Right atrium auricular region (tissue), 2 donors: ENCODE results near the gene ZBTB18. TPM values are rescaled to one million over a fixed set of nuclear protein-coding genes. Genes with fewer than 3 reads are reported as not detected.
A peak's percentile ranks its signal among the peaks of the same experiment; 100 is the strongest.

Source experiments
- DNase-seq: peaks from one replicate; pipeline ENCODE4 v3.0.0-alpha.2; 2019; ENCODE audit warnings: low spot score
- H3K27ac ChIP-seq, 2 donors: fragments of 200-600 bp; sonication (generic); 1 replicate in 1 of 2; 2 replicates in 1 of 2; pipeline ENCODE4 v1.5.1; 2016 to 2019
- H3K27me3 ChIP-seq, 2 donors: fragments of 200-600 bp; sonication (generic); one replicate each; pipeline versions ENCODE4 v1.5.1 to v1.6.0; 2017 to 2019
- H3K36me3 ChIP-seq: fragments of 200-600 bp; sonication (generic); one replicate; pipeline ENCODE4 v1.5.1; 2016
- H3K4me1 ChIP-seq, 2 donors: fragments of 200-600 bp; sonication (generic); one replicate each; pipeline versions ENCODE4 v1.5.1 to v1.6.0; 2017 to 2019
- H3K4me3 ChIP-seq, 2 donors: fragments of 200-600 bp; sonication (generic); 1 replicate in 1 of 2; 2 replicates in 1 of 2; pipeline ENCODE4 v1.5.1; 2017 to 2019; ENCODE audit warnings: mild to moderate bottlenecking in 1 of 2, moderate library complexity in 1 of 2
- H3K9me3 ChIP-seq, 2 donors: fragments of 200-600 bp; sonication (generic); one replicate each; pipeline ENCODE4 v1.5.1; 2019
- total RNA-seq, 2 donors: library from RNA; depleted of rRNA; stranded (reverse); fragments of >200 nt; gene quantifications; one replicate each; pipeline ENCODE4 v1.1.0, GENCODE V29; 2016
- TF ChIP-seq, protein P1 (sequence below), 2 donors: fragments of 200-600 bp; sonication (generic); IDR thresholded peaks; one replicate each; pipeline ENCODE4 v1.5.1; 2019; ENCODE audit warnings: antibody characterized with exemption in 2 of 2

The ZBTB18 gene
- total RNA-seq, 2 donors from 2014 or later, result 14.9 to 19.7 TPM

DNA sequence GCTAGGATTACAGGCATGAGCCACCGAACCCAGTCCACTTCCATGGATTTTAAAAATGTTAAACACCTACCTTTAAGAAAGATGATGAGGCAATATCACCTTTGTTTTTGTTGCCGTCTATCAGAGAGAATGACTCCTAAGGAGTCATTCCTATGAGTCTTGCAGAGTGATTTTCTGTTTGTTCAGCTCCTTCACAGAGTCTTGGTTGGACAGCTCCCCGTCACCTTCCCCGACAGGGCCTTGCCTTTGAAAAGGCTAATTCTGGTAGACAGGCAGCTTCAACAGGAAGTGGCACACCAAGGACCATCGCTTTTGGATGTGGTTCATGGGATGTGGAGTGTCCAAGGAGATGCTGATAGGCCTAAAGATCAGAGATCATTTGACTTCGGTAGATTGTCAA, 17.5 kb downstream of the ZBTB18 start:
- Histone ChIP-seq H3K27me3 (no peaks in the 10 kb centered on the region), H3K9me3 (no peaks in the 10 kb centered on the region), H3K4me1 (no peaks in the 10 kb centered on the region), H3K27ac (no peak overlapping the region), H3K4me3 (no peak overlapping the region), H3K36me3 (no peaks in the 10 kb centered on the region)
- DNase-seq, result no peak
- TF ChIP-seq, protein P1, sequence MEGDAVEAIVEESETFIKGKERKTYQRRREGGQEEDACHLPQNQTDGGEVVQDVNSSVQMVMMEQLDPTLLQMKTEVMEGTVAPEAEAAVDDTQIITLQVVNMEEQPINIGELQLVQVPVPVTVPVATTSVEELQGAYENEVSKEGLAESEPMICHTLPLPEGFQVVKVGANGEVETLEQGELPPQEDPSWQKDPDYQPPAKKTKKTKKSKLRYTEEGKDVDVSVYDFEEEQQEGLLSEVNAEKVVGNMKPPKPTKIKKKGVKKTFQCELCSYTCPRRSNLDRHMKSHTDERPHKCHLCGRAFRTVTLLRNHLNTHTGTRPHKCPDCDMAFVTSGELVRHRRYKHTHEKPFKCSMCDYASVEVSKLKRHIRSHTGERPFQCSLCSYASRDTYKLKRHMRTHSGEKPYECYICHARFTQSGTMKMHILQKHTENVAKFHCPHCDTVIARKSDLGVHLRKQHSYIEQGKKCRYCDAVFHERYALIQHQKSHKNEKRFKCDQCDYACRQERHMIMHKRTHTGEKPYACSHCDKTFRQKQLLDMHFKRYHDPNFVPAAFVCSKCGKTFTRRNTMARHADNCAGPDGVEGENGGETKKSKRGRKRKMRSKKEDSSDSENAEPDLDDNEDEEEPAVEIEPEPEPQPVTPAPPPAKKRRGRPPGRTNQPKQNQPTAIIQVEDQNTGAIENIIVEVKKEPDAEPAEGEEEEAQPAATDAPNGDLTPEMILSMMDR (IDR thresholded peaks at IDR 0.05), result no peak

DNA sequence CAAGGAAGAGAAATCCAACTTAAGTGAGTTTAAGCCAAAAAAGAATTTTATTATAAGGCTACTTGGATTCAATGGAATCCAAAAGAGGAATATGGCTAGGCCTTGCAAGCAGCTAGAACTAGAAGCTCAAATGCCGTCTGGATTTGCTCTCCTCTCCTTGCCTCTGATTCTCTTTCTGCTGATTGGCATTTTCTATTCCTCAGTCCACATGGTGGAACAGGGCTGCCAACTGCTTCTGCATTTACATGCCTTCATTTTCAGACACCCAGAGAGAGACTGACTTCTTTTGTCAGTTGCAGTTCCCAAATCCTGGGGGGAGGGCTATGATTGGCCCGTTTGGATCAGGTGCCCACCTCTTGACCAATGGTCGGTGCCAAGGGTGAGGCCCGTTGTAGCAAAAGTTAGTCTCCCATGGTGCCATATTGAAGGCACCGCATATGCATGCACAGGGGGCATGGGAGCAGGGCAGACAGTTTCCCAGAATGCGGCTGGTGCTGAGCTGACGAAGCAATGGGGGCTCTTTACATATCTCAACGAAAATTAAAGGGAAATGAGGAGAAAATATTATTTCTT, 18.3 kb downstream of the ZBTB18 start:
- no peaks in the 10 kb centered on the region for H3K27me3 ChIP-seq
- no peaks in the 10 kb centered on the region for H3K4me1 ChIP-seq
- H3K27ac ChIP-seq, result no peak overlapping the region
- peak; percentile 50 for DNase-seq
- TF ChIP-seq, protein P1 (IDR thresholded peaks at IDR 0.05), result no peak
- H3K36me3 ChIP-seq, result no peaks in the 10 kb centered on the region
- H3K9me3 ChIP-seq, result no peaks in the 10 kb centered on the region
- H3K4me3 ChIP-seq, result no peak overlapping the region

DNA sequence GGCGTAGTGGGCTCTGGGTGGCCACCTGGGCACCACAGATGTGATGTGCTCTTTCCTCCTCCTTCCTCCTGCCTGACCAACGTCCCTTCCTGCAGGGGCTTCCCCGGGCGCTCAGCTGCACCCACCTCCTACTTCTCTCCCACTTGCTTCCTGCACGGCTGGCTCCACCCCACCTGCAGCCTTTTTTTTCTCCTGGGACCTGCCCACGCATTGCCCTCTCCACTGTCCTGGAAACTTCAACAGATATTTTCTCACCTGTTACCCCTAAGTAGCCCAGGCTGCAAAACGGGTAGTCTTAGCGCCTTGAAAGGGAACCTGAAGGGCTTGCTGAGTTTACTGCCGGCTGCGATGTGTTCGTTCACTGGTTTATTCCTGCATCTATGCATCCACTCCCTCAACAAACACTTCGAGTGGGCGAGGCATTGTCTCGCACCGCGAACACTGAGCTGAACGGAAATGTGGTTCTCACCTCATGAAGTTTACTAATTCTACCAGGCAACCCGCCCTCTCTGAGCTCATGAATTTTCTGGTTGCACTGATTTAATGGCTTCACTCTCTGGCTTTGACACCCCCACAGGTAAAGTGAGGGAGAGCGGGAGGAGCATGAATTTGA, 23.6 kb downstream of the ZBTB18 start:
- Histone ChIP-seq H3K4me3 (no peak overlapping the region), H3K27me3 (no peaks in the 10 kb centered on the region), H3K9me3 (no peaks in the 10 kb centered on the region), H3K4me1 (no peaks in the 10 kb centered on the region), H3K36me3 (no peaks in the 10 kb centered on the region), H3K27ac (no peak overlapping the region)
- TF ChIP-seq, protein P1 (IDR thresholded peaks at IDR 0.05), result no peak
- peak; percentile 44 for DNase-seq

DNA sequence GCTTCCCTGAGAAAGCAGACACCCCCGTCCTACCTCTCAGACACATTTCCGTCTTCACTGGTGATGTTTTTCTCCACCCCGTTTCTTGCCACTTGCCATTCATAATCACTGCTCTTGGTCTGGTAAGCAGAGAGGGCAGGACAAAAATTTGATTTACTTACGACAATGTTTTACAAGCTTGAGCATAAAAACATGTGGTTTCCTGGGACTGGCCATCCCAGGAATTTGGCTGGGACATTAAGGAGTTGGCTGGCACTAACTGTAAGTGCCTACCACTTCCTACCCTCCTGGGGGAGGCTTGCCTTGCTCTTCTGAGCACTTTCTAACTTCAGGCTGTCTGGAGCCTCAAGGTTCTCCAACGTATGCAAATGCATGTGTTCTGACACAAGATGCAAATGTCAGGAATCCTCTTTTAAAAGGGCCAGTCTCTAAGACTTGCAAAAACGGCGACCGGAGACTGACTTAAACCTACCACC, 24.2 kb downstream of the ZBTB18 start:
- Histone ChIP-seq H3K27ac (no peak overlapping the region), H3K36me3 (no peaks in the 10 kb centered on the region), H3K4me1 (no peaks in the 10 kb centered on the region), H3K9me3 (no peaks in the 10 kb centered on the region), H3K4me3 (no peak overlapping the region), H3K27me3 (no peaks in the 10 kb centered on the region)
- TF ChIP-seq, protein P1 (IDR thresholded peaks at IDR 0.05), result no peak
- peak; percentile 23 for DNase-seq

DNA sequence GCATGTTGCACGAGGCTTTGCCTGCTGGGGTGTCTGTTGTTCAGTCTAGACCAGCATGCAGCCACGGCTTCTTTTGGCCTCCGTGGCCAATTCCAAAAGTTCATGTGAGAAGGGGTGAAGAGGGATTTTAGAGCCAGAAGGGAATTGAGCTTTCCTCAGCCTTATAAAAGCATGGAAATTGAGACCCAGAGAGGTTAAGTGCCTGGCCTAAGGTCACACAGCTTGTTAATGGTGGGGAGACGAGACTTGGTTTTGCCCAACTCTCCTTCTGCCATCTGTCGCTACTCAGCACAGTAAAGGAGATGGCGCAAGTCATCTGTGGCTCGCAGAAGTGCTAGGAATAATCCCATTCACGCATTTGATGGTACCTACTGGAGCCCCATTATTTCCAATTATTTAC, 25.7 kb downstream of the ZBTB18 start:
- H3K9me3 ChIP-seq, result no peaks in the 10 kb centered on the region
- no peaks in the 10 kb centered on the region for H3K27me3 ChIP-seq
- peak; percentile 34 for DNase-seq
- TF ChIP-seq, protein P1 (IDR thresholded peaks at IDR 0.05), result no peak
- H3K27ac ChIP-seq, result no peak overlapping the region
- H3K4me1 ChIP-seq, result no peaks in the 10 kb centered on the region
- no peaks in the 10 kb centered on the region for H3K36me3 ChIP-seq
- H3K4me3 ChIP-seq, result no peak overlapping the region
